Neural cell (in vitro differentiated cells): ENCODE results near the gene CABP1. TPM values are rescaled to one million over a fixed set of nuclear protein-coding genes. Genes with fewer than 3 reads are reported as not detected.

Experiments used
- H2AFZ ChIP-seq: fragments of 200-600, 300-800 bp; sonication (generic), shearing (Covaris generic); 2 replicates; pipeline ENCODE4 v1.6.0; 2014; ENCODE audit warnings: low read depth, mild to moderate bottlenecking, antibody characterized with exemption, low read length, moderate library complexity
- H3F3A ChIP-seq: fragments of 200-600 bp; shearing (Covaris generic); 2 replicates; pipeline ENCODE4 v1.6.1; 2016; ENCODE audit warnings: mild to moderate bottlenecking, moderate library complexity, mixed read lengths, antibody characterized with exemption, low read length; ENCODE audit not compliant: insufficient read depth, poor library complexity, severe bottlenecking
- H3K27ac ChIP-seq: fragments of 200-600, 300-800 bp; sonication (generic), shearing (Covaris generic); 2 replicates; pipeline ENCODE4 v1.5.1; 2014; ENCODE audit warnings: mild to moderate bottlenecking, low read length, moderate library complexity
- H3K27me3 ChIP-seq: fragments of 300-800, 200-600 bp; sonication (generic), shearing (Covaris generic); 2 replicates; pipeline ENCODE4 v1.6.0; 2014; ENCODE audit warnings: mild to moderate bottlenecking, low read depth, low read length, moderate library complexity; ENCODE audit not compliant: insufficient read depth
- H3K36me3 ChIP-seq: fragments of 300-800, 200-600 bp; sonication (generic), shearing (Covaris generic); 2 replicates; pipeline ENCODE4 v1.5.1; 2014; ENCODE audit warnings: mild to moderate bottlenecking, antibody characterized with exemption, low read length, moderate library complexity; ENCODE audit not compliant: insufficient read depth
- H3K4me2 ChIP-seq: fragments of 300-800, 200-600 bp; sonication (generic), shearing (Covaris generic); 2 replicates; pipeline ENCODE4 v1.6.0; 2014; ENCODE audit warnings: mild to moderate bottlenecking, low read length
- H3K4me3 ChIP-seq: fragments of 300-800, 200-600 bp; sonication (generic), shearing (Covaris generic); 2 replicates; pipeline ENCODE4 v1.5.1; 2014; ENCODE audit warnings: mild to moderate bottlenecking, low read length, moderate library complexity
- H3K79me2 ChIP-seq: fragments of 200-600 bp; shearing (Covaris generic); replicated peaks from 2 replicates; pipeline ENCODE4 v1.6.0; 2014; ENCODE audit warnings: mild to moderate bottlenecking, low read length, moderate library complexity; ENCODE audit not compliant: insufficient read depth
- H3K9ac ChIP-seq: fragments of 300-800, 200-600 bp; sonication (generic), shearing (Covaris generic); 2 replicates; pipeline ENCODE4 v1.6.1; 2016; ENCODE audit warnings: mild to moderate bottlenecking, low read length, mixed read lengths
- H3K9me2 ChIP-seq: fragments of 200-600 bp; shearing (Covaris generic); 2 replicates; pipeline ENCODE4 v1.6.1; 2016; ENCODE audit warnings: mild to moderate bottlenecking, low read length, mixed read lengths; ENCODE audit not compliant: insufficient read depth
- H3K9me3 ChIP-seq: fragments of 200-600, 300-800 bp; sonication (generic), shearing (Covaris generic); 2 replicates; pipeline ENCODE4 v1.6.1; 2016; ENCODE audit warnings: mild to moderate bottlenecking, mixed run types, low read length, moderate library complexity, mixed read lengths
- H4K20me1 ChIP-seq: fragments of 200-600 bp; shearing (Covaris generic); 2 replicates; pipeline ENCODE4 v1.6.1; 2016; ENCODE audit warnings: mild to moderate bottlenecking, mixed run types; ENCODE audit not compliant: insufficient read depth
- EP300 ChIP-seq: fragments of 450-650 bp; conservative IDR thresholded peaks from 2 replicates; pipeline ENCODE4 v1.6.1; 2014; ENCODE audit warnings: antibody characterized with exemption, mild to moderate bottlenecking, moderate library complexity; ENCODE audit not compliant: poor library complexity, severe bottlenecking
- EZH2 ChIP-seq: fragments of 200-600, 300-800 bp; shearing (Covaris generic), sonication (generic); IDR thresholded peaks from 2 replicates; pipeline ENCODE4 v1.6.1; 2014; ENCODE audit warnings: antibody characterized with exemption, low read length, borderline replicate concordance, mild to moderate bottlenecking; ENCODE audit not compliant: insufficient read depth, poor library complexity, severe bottlenecking
- MXI1 ChIP-seq: fragments of 450-650 bp; conservative IDR thresholded peaks from 2 replicates; pipeline ENCODE4 v1.6.1; 2014; ENCODE audit warnings: antibody characterized with exemption, mild to moderate bottlenecking; ENCODE audit not compliant: poor library complexity, severe bottlenecking
- POLR2AphosphoS5 ChIP-seq: IDR thresholded peaks from 2 replicates; pipeline ENCODE4 v1.6.1; 2012
- RAD21 ChIP-seq: fragments of 450-650 bp; conservative IDR thresholded peaks from 2 replicates; pipeline ENCODE4 v1.6.1; 2014; ENCODE audit warnings: antibody characterized with exemption, mild to moderate bottlenecking, moderate library complexity
- SMC3 ChIP-seq: fragments of 450-650 bp; conservative IDR thresholded peaks from 2 replicates; pipeline ENCODE4 v1.6.1; 2014; ENCODE audit warnings: antibody characterized with exemption, mild to moderate bottlenecking, moderate library complexity; ENCODE audit not compliant: poor library complexity
- TAF1 ChIP-seq: IDR thresholded peaks from 2 replicates; pipeline ENCODE4 v1.6.1; 2012; ENCODE audit warnings: low read depth
- polyA plus RNA-seq: library from polyadenylated mRNA; depleted of rRNA; stranded (reverse); fragments of >200 nt; gene quantifications from 2 replicates; pipeline ENCODE4 v1.2.3, GENCODE V29; 2014
- TF ChIP-seq, protein P1 (sequence below): fragments of 450-650 bp; IDR thresholded peaks from 2 replicates; pipeline ENCODE4 v1.5.1; 2014; ENCODE audit warnings: antibody characterized with exemption, mild to moderate bottlenecking, moderate library complexity; ENCODE audit not compliant: poor library complexity, severe bottlenecking
- TF ChIP-seq, protein P2 (sequence below): IDR thresholded peaks from 2 replicates; pipeline ENCODE4 v1.6.1; 2012; ENCODE audit warnings: borderline replicate concordance

Gene CABP1
- polyA plus RNA-seq, 1 donor from 2014 or later, result 0.71 TPM

DNA sequence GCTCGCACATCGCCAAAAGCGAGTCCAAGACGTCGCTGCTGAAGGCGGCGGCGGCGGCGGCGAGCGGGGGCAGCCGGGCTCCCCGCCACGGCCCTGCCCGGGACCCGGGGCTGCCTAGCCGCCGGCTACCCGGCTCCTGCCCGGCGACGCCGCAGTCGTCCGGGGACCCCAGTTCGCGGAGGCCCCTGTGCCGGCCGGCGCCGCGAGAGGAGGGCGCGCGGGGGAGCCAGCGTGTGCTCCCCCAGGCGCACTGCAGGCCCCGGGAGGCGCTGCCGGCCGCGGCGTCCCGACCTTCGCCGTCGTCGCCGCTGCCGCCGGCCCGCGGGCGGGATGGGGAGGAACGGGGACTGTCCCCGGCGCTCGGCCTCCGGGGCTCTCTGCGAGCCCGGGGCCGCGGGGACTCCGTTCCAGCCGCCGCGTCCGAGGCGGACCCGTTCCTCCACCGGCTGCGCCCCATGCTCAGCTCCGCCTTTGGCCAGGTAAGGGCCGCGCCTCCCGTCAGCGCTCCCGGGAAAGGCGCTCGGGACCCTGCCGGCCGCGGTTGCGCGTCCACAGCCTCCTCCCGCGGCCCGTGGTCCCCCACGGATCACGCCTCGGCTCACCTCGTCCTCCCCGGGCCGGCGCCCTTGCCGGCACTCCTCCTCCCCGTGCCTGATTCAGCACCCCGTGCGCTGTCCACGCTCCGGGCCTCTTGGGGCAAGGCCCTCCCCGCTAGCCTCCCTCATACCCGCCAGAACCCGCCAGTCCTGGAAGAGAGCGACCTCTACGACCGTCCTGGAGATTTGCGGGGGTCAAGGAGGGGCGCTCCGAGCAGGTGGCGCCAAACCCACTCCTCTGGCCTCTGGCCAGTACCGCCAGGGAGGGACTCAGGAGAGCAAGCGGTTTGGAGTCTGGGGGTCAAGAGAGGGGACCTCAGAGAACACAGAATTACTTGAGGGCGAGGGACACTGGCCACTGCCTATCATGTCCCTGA lies 721 bp downstream of the CABP1 start (continued):
- TF ChIP-seq POLR2AphosphoS5 (no peak), SMC3 (no peak)

DNA sequence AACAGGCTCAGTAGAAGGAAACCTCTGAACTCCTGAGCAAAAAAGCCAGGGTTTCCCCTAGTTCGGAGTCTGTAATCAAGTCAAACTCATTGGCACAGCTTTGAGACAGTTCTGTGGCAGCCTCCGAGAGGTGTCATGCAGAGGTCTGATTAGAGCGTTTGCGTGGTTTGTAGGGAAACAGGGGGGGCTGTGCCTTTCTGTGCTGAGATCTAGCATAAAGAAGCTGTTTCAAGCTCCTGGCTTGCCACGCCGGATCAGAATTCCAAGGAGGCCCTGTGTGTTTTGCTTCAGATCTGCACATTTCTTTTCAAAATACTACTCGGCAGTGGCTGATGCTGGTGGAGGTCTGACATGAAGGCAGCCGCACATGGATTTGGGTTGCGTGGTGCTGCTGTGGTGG lies 1.7 kb downstream of the CABP1 start:
- Histone ChIP-seq H3K4me3 (peak overlapping the region; percentile 71), H3K9ac (no peak overlapping the region)

DNA sequence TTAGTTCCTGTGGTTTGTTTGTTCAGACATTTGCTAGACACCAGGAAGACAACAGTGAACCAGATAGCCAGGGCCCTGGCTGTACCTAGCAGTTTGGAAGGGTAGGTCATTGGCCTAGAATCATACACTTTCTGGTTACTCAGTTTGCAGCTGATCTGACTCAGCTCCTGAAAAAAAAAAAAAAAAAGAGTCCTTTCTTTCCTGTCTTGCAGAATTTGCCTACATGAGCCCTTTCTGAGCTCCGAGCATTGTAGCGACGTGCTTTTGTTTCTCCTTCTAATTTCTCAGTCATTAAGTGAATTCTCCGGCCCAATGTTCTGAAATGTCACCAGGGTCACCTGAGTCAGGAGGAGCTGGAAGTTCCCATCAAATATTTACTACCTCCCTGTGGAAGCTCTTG lies 2.4 kb downstream of the CABP1 start:
- Histone ChIP-seq H3K27me3 (peaks cover 48% of the 10 kb centered on the region), H3K27ac (no peak overlapping the region), H4K20me1 (no peaks in the 10 kb centered on the region), H3K36me3 (no peaks in the 10 kb centered on the region), H3K4me2 (no peak overlapping the region), H3F3A (no peaks in the 10 kb centered on the region), H3K4me3 (no peak overlapping the region), H3K9me2 (no peaks in the 10 kb centered on the region), H3K9ac (no peak overlapping the region), H3K79me2 (no peaks in the 10 kb centered on the region), H3K9me3 (no peaks in the 10 kb centered on the region), H2AFZ (no peak overlapping the region)
- TF ChIP-seq MXI1 (no peak), POLR2AphosphoS5 (no peak)

More for the DNA sequence above, 1.7 kb downstream of the CABP1 start:
- no peaks in the 10 kb centered on the region for H3K9me2 ChIP-seq
- no peak overlapping the region for H2AFZ ChIP-seq
- peaks cover 48% of the 10 kb centered on the region for H3K27me3 ChIP-seq
- no peaks in the 10 kb centered on the region for H3F3A ChIP-seq
- H3K79me2 ChIP-seq, result no peaks in the 10 kb centered on the region
- no peak overlapping the region for H3K4me2 ChIP-seq
- H3K9me3 ChIP-seq, result no peaks in the 10 kb centered on the region
- H3K27ac ChIP-seq, result no peak overlapping the region
- no peaks in the 10 kb centered on the region for H3K36me3 ChIP-seq
- no peaks in the 10 kb centered on the region for H4K20me1 ChIP-seq
- no peak for TF ChIP-seq EZH2
- no peak for TF ChIP-seq MXI1
- no peak for TF ChIP-seq TAF1
- no peak for TF ChIP-seq EP300
- TF ChIP-seq, protein P1, sequence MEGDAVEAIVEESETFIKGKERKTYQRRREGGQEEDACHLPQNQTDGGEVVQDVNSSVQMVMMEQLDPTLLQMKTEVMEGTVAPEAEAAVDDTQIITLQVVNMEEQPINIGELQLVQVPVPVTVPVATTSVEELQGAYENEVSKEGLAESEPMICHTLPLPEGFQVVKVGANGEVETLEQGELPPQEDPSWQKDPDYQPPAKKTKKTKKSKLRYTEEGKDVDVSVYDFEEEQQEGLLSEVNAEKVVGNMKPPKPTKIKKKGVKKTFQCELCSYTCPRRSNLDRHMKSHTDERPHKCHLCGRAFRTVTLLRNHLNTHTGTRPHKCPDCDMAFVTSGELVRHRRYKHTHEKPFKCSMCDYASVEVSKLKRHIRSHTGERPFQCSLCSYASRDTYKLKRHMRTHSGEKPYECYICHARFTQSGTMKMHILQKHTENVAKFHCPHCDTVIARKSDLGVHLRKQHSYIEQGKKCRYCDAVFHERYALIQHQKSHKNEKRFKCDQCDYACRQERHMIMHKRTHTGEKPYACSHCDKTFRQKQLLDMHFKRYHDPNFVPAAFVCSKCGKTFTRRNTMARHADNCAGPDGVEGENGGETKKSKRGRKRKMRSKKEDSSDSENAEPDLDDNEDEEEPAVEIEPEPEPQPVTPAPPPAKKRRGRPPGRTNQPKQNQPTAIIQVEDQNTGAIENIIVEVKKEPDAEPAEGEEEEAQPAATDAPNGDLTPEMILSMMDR, result no peak

DNA sequence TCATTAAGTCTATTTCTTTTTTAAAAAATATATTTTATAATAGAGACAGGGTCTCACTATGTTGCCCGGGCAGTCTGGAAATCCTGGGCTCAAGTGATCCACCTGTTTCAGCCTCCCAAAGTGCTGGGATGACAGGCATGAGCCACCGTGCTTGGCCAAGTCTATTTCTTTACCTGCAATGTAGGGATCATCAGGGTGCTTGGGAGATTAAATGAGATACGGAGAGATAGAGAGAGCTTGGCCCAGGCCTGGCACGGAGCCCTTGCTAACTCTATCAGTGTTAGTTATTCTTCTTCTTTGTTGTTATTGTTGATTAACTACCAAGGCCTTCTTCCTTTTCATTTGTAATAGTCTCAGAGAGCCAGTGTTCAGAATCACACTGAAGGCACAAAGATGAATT lies 3.1 kb downstream of the CABP1 start:
- Histone ChIP-seq H3K4me3 (no peak overlapping the region), H3K9ac (no peak overlapping the region), H3K27me3 (peaks cover 48% of the 10 kb centered on the region)

More for the DNA sequence above, 3.1 kb downstream of the CABP1 start:
- no peak overlapping the region for H2AFZ ChIP-seq
- H3F3A ChIP-seq, result no peaks in the 10 kb centered on the region
- H3K79me2 ChIP-seq, result no peaks in the 10 kb centered on the region
- TF ChIP-seq RAD21 (no peak), SMC3 (no peak), EZH2 (no peak), EP300 (no peak), TAF1 (no peak), MXI1 (no peak), POLR2AphosphoS5 (no peak)
- TF ChIP-seq, protein P1, result no peak
- TF ChIP-seq, protein P2, sequence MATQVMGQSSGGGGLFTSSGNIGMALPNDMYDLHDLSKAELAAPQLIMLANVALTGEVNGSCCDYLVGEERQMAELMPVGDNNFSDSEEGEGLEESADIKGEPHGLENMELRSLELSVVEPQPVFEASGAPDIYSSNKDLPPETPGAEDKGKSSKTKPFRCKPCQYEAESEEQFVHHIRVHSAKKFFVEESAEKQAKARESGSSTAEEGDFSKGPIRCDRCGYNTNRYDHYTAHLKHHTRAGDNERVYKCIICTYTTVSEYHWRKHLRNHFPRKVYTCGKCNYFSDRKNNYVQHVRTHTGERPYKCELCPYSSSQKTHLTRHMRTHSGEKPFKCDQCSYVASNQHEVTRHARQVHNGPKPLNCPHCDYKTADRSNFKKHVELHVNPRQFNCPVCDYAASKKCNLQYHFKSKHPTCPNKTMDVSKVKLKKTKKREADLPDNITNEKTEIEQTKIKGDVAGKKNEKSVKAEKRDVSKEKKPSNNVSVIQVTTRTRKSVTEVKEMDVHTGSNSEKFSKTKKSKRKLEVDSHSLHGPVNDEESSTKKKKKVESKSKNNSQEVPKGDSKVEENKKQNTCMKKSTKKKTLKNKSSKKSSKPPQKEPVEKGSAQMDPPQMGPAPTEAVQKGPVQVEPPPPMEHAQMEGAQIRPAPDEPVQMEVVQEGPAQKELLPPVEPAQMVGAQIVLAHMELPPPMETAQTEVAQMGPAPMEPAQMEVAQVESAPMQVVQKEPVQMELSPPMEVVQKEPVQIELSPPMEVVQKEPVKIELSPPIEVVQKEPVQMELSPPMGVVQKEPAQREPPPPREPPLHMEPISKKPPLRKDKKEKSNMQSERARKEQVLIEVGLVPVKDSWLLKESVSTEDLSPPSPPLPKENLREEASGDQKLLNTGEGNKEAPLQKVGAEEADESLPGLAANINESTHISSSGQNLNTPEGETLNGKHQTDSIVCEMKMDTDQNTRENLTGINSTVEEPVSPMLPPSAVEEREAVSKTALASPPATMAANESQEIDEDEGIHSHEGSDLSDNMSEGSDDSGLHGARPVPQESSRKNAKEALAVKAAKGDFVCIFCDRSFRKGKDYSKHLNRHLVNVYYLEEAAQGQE, result no peak
- H3K9me3 ChIP-seq, result no peaks in the 10 kb centered on the region
- H3K4me2 ChIP-seq, result no peak overlapping the region
- no peaks in the 10 kb centered on the region for H3K36me3 ChIP-seq
- H3K9me2 ChIP-seq, result no peaks in the 10 kb centered on the region
- H4K20me1 ChIP-seq, result no peaks in the 10 kb centered on the region
- H3K27ac ChIP-seq, result no peak overlapping the region
